Panc1 (cell line): ENCODE measurements around the gene GCH1. TPM values are rescaled to one million over a fixed set of nuclear protein-coding genes. Genes with fewer than 3 reads are reported as not detected.

Experiments used
- ATAC-seq: fragments of 200-7000 bp; cut with Tn5 transposase; 2 replicates; pipeline ENCODE4 v1.9.1; 2020; ENCODE audit warnings: mild to moderate bottlenecking, moderate library complexity
- BruUV-seq: library from RNA; stranded (reverse); fragments of 400-500 nt; replicated peaks from 2 replicates; lab custom pipeline; 2021; lab: Mats Ljungman, UMichigan
- CTCF ChIA-PET: fragments of 300-600 bp; sonication (Branson Sonifier 250); formaldehyde crosslinking; loops from one replicate; lab custom pipeline; 2022; ENCODE audit warnings: antibody characterized with exemption; lab: Charles Lee
- POLR2A ChIA-PET: fragments of 300-600 bp; sonication (Branson Sonifier 250); formaldehyde crosslinking; loops from one replicate; lab custom pipeline; 2022; ENCODE audit warnings: antibody characterized with exemption; lab: Charles Lee
- DNase-seq: peaks from one replicate; pipeline ENCODE4 v3.0.0-alpha.2; 2010; ENCODE audit warnings: low read depth, low spot score
- H3K27ac ChIP-seq: 2 replicates; pipeline ENCODE4 v1.5.1; 2011; ENCODE audit warnings: mild to moderate bottlenecking, low read length, inconsistent platforms
- H3K27me3 ChIP-seq: fragments of 200-500 bp; sonication (Bioruptor generic); 2 replicates; pipeline ENCODE4 v1.6.0; 2014; ENCODE audit warnings: low read length, inconsistent platforms; ENCODE audit not compliant: control insufficient read depth, insufficient read depth
- H3K36me3 ChIP-seq: fragments of 200-500 bp; sonication (Bioruptor generic); 2 replicates; pipeline ENCODE4 v1.5.1; 2014; ENCODE audit warnings: inconsistent platforms, mild to moderate bottlenecking, low read length, moderate library complexity; ENCODE audit not compliant: control insufficient read depth, insufficient read depth
- H3K4me1 ChIP-seq: 2 replicates; pipeline ENCODE4 v1.5.1; 2011; ENCODE audit warnings: inconsistent platforms, mild to moderate bottlenecking, low read length, moderate library complexity; ENCODE audit not compliant: control insufficient read depth, insufficient read depth
- H3K4me3 ChIP-seq, 2 experiments: 2 replicates each; pipeline ENCODE4 v1.5.1; 2011 to 2012; ENCODE audit warnings: low read depth in 2 of 2, low read length in 2 of 2, mild to moderate bottlenecking in 2 of 2, inconsistent platforms in 1 of 2, moderate library complexity in 1 of 2
- H3K9me3 ChIP-seq: fragments of 200-500 bp; sonication (Bioruptor generic); 2 replicates; pipeline ENCODE4 v1.5.1; 2014; ENCODE audit warnings: low read depth, mild to moderate bottlenecking, inconsistent platforms, low read length, moderate library complexity; ENCODE audit not compliant: control insufficient read depth, insufficient read depth
- CTCF ChIP-seq: fragments of 450-650 bp; IDR thresholded peaks from 2 replicates; pipeline ENCODE4 v1.5.1; 2017; ENCODE audit warnings: mild to moderate bottlenecking
- POLR2AphosphoS5 ChIP-seq: IDR thresholded peaks from 2 replicates; pipeline ENCODE4 v1.6.1; 2012; ENCODE audit warnings: mild to moderate bottlenecking, low read depth, low read length, moderate library complexity
- REST ChIP-seq, 2 experiments: IDR thresholded peaks; 2 replicates each; pipeline ENCODE4 v1.6.1; 2011 to 2012; ENCODE audit warnings: low read depth in 2 of 2, control low read depth in 1 of 2, low read length in 1 of 2, mild to moderate bottlenecking in 1 of 2, moderate library complexity in 1 of 2; ENCODE audit not compliant: insufficient read depth in 1 of 2
- SIN3A ChIP-seq: IDR thresholded peaks from 2 replicates; pipeline ENCODE4 v1.6.1; 2012; ENCODE audit warnings: low read depth, mild to moderate bottlenecking, low read length, moderate library complexity, borderline replicate concordance; ENCODE audit not compliant: insufficient read depth
- TCF7L2 ChIP-seq: IDR thresholded peaks from 2 replicates; pipeline ENCODE4 v1.6.1; 2011; ENCODE audit warnings: mild to moderate bottlenecking, low read depth, low read length, inconsistent platforms
- in situ Hi-C: cut with HindIII; loops from 2 replicates; pipeline ENCODE4 v1.10.0; 2016; ENCODE audit warnings: low sequenced_read_pairs, low pct_unique_long_range_greater_than_20kb
- intact Hi-C: fragments of 100-400 bp; cut with micrococcal nuclease; formaldehyde crosslinking; loops from one replicate; pipeline ENCODE4 v1.10.0; 2022; ENCODE audit not compliant: unreplicated experiment
- total RNA-seq: library from RNA; stranded (reverse); gene quantifications from one replicate; pipeline ENCODE4 v1.2.1, GENCODE V29; 2021; ENCODE audit not compliant: unreplicated experiment

GCH1 gene
- total RNA-seq, 1 experiment from 2014 or later: 3.6 TPM

- Histone ChIP-seq H3K9me3 (no peaks in the 10 kb centered on the region), H3K36me3 (no peaks in the 10 kb centered on the region), H3K4me3 (no peak overlapping the region), H3K27me3 (no peaks in the 10 kb centered on the region), H3K27ac (no peak overlapping the region), H3K4me1 (no peaks in the 10 kb centered on the region; the same call in 1 of the 2 replicates)
- CTCF ChIA-PET: interaction anchor here (0.6 kb wide), 1 partner anchor 8 kb away, joined by 3 read pairs; no protein-coding TSS in a partner anchor
- in situ Hi-C loops (no loop called here), intact Hi-C loops (no loop called here)
- BruUV-seq: no TSS peak
- POLR2A ChIA-PET: no interaction called here
- ATAC-seq (no peak), DNase-seq (no peak)
- TF ChIP-seq CTCF (peak; percentile 52), POLR2AphosphoS5 (no peak), TCF7L2 (no peak), REST (IDR thresholded peaks at IDR 0.05; ENCODE audit: insufficient read depth in 1 of 2, low read depth in 2 of 2, low read length in 1 of 2) (no peak)
Observed at GRCh38 chr14:54814076-54814475, 88.5 kb downstream of the GCH1 start.

GRCh38 chr14:54813081-54813480 lies 89.5 kb downstream of the GCH1 start:
- no TSS peak for BruUV-seq
- in situ Hi-C loops (no loop called here), intact Hi-C loops (no loop called here)
- TF ChIP-seq SIN3A (no peak), POLR2AphosphoS5 (no peak), TCF7L2 (no peak), CTCF (no peak), REST (IDR thresholded peaks at IDR 0.05; ENCODE audit: insufficient read depth in 1 of 2, low read depth in 2 of 2, low read length in 1 of 2) (no peak)
- Histone ChIP-seq H3K9me3 (no peaks in the 10 kb centered on the region), H3K4me3 (no peak overlapping the region), H3K4me1 (no peaks in the 10 kb centered on the region), H3K27me3 (no peaks in the 10 kb centered on the region), H3K27ac (no peak overlapping the region), H3K36me3 (no peaks in the 10 kb centered on the region)
- ATAC-seq (no peak), DNase-seq (no peak)
- CTCF ChIA-PET: no interaction called here
- POLR2A ChIA-PET: no interaction called here
